GM12875 (cell line): ENCODE measurements around the gene TBX18.

Source experiments
- H3K4me3 ChIP-seq: one replicate; pipeline ENCODE4 v1.5.1; 2011; ENCODE audit warnings: low read depth, low read length, control low read depth
- CTCF ChIP-seq: IDR thresholded peaks from 2 replicates; pipeline ENCODE4 v1.5.1; 2011; ENCODE audit warnings: low read depth, mild to moderate bottlenecking, control low read depth, inconsistent platforms, low read length, moderate library complexity, borderline replicate concordance; ENCODE audit not compliant: insufficient read depth

The TBX18 gene

DNA sequence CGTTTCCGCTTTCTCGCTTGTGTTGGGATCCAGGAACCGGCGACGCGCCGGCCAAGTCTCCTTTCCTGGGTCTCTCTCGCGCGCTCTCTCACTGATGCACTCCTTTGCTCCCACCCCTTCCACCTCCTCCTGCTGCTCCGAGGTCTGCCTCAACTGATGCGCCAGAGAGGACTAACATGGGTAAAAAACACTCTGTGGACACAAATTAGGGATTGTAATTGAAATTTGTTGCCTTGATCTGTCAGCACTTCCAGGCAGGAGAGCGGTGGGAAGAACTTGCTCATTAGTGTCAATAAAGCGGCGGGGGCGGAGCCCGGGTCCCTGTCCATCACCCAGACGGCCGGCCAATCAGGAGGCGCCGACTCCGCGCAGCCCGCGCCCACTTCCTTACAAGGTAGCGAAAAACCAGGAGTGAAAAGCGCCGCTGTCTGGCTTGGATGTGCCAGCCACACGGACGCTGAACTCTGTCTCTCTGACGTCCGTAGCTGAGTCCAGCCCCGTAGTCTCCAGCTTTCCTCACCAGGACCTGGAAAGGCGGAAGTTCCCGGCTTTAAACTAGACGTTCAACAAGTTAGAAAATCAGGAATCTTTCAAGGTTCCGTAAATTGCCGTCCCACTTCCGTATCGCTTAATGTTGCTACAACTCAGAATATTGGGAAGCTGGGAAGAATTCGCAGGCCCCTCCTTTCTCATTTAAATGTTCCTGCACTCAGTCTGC lies at the start of gene TBX18:
TSS of gene TBX18 (minus strand) at position 267 of the 718 bp plus-strand sequence. CDS start 417 bp downstream, outside the sequence.
- no peak within 1 kb of the TSS for H3K4me3 ChIP-seq
- no peak for TF ChIP-seq CTCF

- TF ChIP-seq CTCF, result no peak
- H3K4me3 ChIP-seq, result no peak overlapping the region
These were observed 47.0 kb upstream of the TBX18 start for GRCh38 chr6:84811351-84811750.

- H3K4me3 ChIP-seq, result no peak overlapping the region
- no peak for TF ChIP-seq CTCF
These were observed 45.1 kb upstream of the TBX18 start for GRCh38 chr6:84809455-84809854.

DNA sequence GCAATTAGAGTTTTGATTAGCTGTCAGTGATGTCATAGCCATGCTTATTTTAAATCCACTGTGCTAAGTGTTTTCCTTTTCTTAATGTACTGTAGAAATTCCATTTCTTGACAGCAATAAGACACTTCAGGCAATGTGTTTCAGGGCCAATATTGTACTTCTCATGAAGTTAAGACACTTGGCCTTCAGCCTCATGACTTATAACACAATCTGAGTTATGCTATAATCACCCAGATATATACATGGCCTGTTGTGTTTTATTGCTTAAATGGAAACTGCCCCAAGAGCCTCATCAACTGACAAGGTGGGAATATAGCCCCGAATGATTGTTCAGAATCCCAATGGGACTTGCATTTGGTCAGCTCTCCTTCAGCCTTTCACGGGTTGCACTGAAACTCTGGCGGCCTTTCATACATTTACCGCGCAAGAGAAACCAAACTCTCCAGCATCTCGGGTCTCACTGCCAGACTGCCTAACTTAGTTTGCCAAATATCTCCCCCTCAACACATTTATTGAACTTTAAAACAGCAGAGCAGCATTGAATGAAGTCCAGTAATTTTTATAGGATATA lies 44.2 kb upstream of the TBX18 start:
- H3K4me3 ChIP-seq, result no peak overlapping the region
- TF ChIP-seq CTCF, result no peak

GRCh38 chr6:84805145-84805544 lies 40.7 kb upstream of the TBX18 start:
- TF ChIP-seq CTCF, result no peak
- H3K4me3 ChIP-seq, result no peak overlapping the region

- no peak overlapping the region for H3K4me3 ChIP-seq
- TF ChIP-seq CTCF, result no peak
These were observed 40.3 kb upstream of the TBX18 start for GRCh38 chr6:84804720-84805119.

- TF ChIP-seq CTCF, result no peak
These were observed 36.9 kb upstream of the TBX18 start for GRCh38 chr6:84801250-84801649.

More at GRCh38 chr6:84801250-84801649, 36.9 kb upstream of the TBX18 start:
- H3K4me3 ChIP-seq, result no peak overlapping the region
